Gastrocnemius medialis (tissue), 4 donors: ENCODE measurements around the gene PIGS.

Experiments
- CTCF ChIP-seq, 5 experiments: fragments of 450-650 bp in 3 of 5; fragments of 200-600 bp in 2 of 5; sonication (generic) in 2 of 5; IDR thresholded peaks in 4 of 5; conservative IDR thresholded peaks in 1 of 5; 1 replicate in 4 of 5; 2 replicates in 1 of 5; pipeline ENCODE4 v1.5.1; 2016 to 2019; ENCODE audit warnings: antibody characterized with exemption in 5 of 5, mild to moderate bottlenecking in 3 of 5, moderate library complexity in 3 of 5
- POLR2A ChIP-seq, 2 donors: fragments of 450-650 bp; IDR thresholded peaks; one replicate each; pipeline ENCODE4 v1.6.1; 2017; ENCODE audit warnings: antibody characterized with exemption in 2 of 2, mild to moderate bottlenecking in 2 of 2, moderate library complexity in 2 of 2

GRCh38 chr17:28511858-28512461 lies 59.4 kb downstream of the PIGS start:
- no peak for TF ChIP-seq POLR2A (IDR thresholded peaks at IDR 0.05)
- no peak for TF ChIP-seq CTCF (IDR thresholded peaks at IDR 0.05 in 4 of 5, conservative IDR thresholded peaks at IDR 0.05 in 1 of 5)
